Uterus (tissue), 2 donors: ENCODE results near the gene SCAF4.

Experiments used
- POLR2A ChIP-seq, 2 donors: fragments of 450-650 bp; IDR thresholded peaks; one replicate each; pipeline ENCODE4 v1.6.1; 2016; ENCODE audit warnings: antibody characterized with exemption in 2 of 2, mild to moderate bottlenecking in 1 of 2, moderate library complexity in 1 of 2
- TF ChIP-seq, protein P1 (sequence below), 4 experiments: fragments of 200-600 bp in 2 of 4; fragments of 450-650 bp in 2 of 4; sonication (generic) in 2 of 4; IDR thresholded peaks; one replicate each; pipeline ENCODE4 v1.5.1; 2016 to 2019; ENCODE audit warnings: antibody characterized with exemption in 4 of 4, mild to moderate bottlenecking in 2 of 4, moderate library complexity in 1 of 4

GRCh38 chr21:31659536-31660258 lies 72.2 kb downstream of the SCAF4 start, which contains the start of gene SOD1:
- TF ChIP-seq, protein P1, sequence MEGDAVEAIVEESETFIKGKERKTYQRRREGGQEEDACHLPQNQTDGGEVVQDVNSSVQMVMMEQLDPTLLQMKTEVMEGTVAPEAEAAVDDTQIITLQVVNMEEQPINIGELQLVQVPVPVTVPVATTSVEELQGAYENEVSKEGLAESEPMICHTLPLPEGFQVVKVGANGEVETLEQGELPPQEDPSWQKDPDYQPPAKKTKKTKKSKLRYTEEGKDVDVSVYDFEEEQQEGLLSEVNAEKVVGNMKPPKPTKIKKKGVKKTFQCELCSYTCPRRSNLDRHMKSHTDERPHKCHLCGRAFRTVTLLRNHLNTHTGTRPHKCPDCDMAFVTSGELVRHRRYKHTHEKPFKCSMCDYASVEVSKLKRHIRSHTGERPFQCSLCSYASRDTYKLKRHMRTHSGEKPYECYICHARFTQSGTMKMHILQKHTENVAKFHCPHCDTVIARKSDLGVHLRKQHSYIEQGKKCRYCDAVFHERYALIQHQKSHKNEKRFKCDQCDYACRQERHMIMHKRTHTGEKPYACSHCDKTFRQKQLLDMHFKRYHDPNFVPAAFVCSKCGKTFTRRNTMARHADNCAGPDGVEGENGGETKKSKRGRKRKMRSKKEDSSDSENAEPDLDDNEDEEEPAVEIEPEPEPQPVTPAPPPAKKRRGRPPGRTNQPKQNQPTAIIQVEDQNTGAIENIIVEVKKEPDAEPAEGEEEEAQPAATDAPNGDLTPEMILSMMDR (IDR thresholded peaks at IDR 0.05): peak in 2 of 4 experiments; percentile 13 to 34
- TF ChIP-seq POLR2A (IDR thresholded peaks at IDR 0.05): peak; percentile 79 to 84
